K562 (cell line): ENCODE measurements around the gene SERPINE1.
"Not testable (repeated sequence)": the region's sequence is repeated elsewhere in the genome, so short reads cannot be mapped to it uniquely, and the experiment has no call there.

Experiments
- CEBPB ChIP-seq: fragments of 450-650 bp; IDR thresholded peaks from 2 replicates; pipeline ENCODE4 v1.6.1; 2016; ENCODE audit warnings: missing genetic modification characterization, missing compliant biosample characterization
- MNT ChIP-seq, 2 experiments: fragments of 450-650 bp; conservative IDR thresholded peaks; 2 replicates each; pipeline ENCODE4 v1.6.1; 2017; ENCODE audit warnings: mild to moderate bottlenecking in 2 of 2, moderate library complexity in 2 of 2
- ZNF431 ChIP-seq: sonication (generic); formaldehyde crosslinking; IDR thresholded peaks from 2 replicates; pipeline ENCODE4 v1.8.0; 2022; ENCODE audit warnings: mild to moderate bottlenecking, missing genetic modification reagents

DNA sequence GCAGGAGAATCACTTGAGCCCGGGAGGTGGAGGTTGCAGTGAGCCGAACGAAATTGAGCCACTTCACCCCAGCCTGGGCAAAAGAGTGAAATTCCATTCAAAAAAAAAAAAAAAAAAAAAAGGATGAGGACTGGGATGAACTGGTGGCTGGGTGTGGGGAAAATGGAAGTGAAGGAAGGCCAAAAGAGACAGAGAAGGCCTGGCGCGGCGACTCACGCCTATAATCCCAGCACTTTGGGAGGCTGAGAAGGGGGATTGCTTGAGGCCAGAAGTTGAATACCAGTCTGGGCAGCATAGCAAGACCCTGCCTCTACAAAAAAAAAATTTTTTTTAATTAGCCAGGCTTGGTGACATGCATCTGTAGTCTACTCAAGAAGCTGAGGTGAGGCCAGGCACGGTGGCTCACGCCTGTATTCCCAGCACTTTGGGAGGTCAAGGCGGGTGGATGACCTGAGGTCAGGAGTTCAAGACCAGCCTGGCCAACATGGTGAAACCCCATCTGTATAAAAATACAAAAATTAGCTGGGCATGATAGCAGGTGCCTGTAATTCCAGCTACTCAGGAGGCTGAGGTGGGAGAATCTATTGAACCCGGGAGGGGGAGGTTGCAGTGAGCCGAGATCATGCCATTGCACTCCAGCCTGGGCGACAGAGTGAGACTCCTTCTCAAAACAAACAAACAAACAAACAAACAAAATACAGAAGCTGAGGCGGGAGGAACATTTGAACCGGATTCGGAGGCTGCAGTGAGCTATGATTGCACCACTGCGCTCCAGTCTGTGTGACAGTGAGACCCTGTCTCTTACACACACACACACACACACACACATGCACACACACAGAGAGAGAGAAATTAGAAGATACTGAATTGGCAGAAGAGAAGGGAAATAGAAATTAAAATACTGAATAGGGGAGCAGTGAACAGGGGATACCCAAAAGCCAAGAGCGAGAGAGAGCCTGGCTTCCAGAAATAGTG, 6.0 kb downstream of the SERPINE1 start:
- TF ChIP-seq ZNF431 (CRISPR knock-in tag); MNT (conservative IDR thresholded peaks at IDR 0.05); CEBPB (tag): not testable (repeated sequence)
